Activated T-helper 17 cell treated with anti-CD3 and anti-CD28 coated beads, Interleukin-2, amount 50 U/mL, for 72 hours (primary cell): ENCODE measurements around the gene ZNF165. TPM values are rescaled to one million over a fixed set of nuclear protein-coding genes. Genes with fewer than 3 reads are reported as not detected.

Experiments used
- ATAC-seq: fragments of 150-1000 bp; cut with Tn5 transposase; replicated peaks from 2 replicates; pipeline ENCODE4 v1.10.0; 2021; ENCODE audit warnings: mild to moderate bottlenecking, moderate library complexity
- H3K27ac Mint-ChIP-seq: one replicate; pipeline ENCODE4 v1.8.0; 2022; ENCODE audit warnings: mixed read lengths
- H3K27me3 Mint-ChIP-seq: one replicate; pipeline ENCODE4 v1.8.0; 2022; ENCODE audit warnings: mixed read lengths
- H3K36me3 Mint-ChIP-seq: one replicate; pipeline ENCODE4 v1.8.0; 2022; ENCODE audit warnings: low read depth, mild to moderate bottlenecking, mixed read lengths
- H3K4me1 Mint-ChIP-seq: one replicate; pipeline ENCODE4 v1.8.0; 2022; ENCODE audit warnings: mixed read lengths
- H3K4me3 Mint-ChIP-seq: one replicate; pipeline ENCODE4 v1.8.0; 2022; ENCODE audit warnings: mild to moderate bottlenecking, mixed read lengths
- H3K9me3 Mint-ChIP-seq: one replicate; pipeline ENCODE4 v1.8.0; 2022; ENCODE audit warnings: mixed read lengths
- total RNA-seq, 2 donors: library from RNA; stranded (reverse); gene quantifications; one replicate each; pipeline ENCODE4 v1.2.3, GENCODE V29; 2022

Gene ZNF165
- total RNA-seq, 2 donors from 2014 or later, result 2.1 to 14.8 TPM

DNA sequence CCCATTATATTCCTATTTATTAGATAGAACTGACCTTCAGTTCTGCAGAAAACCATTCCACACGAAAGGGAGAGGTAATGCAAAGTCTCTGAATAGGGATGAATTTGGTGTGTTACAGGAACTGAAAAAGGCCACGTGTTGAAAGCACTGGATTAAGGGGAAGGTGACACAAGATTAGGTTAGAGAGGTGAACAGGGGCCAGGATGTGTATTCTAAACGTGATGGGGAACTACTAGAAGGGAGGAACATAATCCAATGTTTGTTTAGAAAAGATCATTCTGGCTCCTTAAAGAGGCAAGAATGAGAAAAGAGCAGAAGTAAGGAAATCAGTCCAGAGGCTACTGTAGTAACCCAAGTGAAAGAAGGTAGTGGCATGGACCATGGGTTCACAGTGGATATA, 55.0 kb downstream of the ZNF165 start:
- Mint-ChIP-seq H3K9me3 (no peaks in the 10 kb centered on the region), H3K4me3 (peak overlapping the region; percentile 79), H3K27ac (peak overlapping the region; percentile 82), H3K36me3 (peaks cover 59% of the 10 kb centered on the region), H3K27me3 (no peaks in the 10 kb centered on the region), H3K4me1 (peaks cover 39% of the 10 kb centered on the region)
- ATAC-seq, result no peak

DNA sequence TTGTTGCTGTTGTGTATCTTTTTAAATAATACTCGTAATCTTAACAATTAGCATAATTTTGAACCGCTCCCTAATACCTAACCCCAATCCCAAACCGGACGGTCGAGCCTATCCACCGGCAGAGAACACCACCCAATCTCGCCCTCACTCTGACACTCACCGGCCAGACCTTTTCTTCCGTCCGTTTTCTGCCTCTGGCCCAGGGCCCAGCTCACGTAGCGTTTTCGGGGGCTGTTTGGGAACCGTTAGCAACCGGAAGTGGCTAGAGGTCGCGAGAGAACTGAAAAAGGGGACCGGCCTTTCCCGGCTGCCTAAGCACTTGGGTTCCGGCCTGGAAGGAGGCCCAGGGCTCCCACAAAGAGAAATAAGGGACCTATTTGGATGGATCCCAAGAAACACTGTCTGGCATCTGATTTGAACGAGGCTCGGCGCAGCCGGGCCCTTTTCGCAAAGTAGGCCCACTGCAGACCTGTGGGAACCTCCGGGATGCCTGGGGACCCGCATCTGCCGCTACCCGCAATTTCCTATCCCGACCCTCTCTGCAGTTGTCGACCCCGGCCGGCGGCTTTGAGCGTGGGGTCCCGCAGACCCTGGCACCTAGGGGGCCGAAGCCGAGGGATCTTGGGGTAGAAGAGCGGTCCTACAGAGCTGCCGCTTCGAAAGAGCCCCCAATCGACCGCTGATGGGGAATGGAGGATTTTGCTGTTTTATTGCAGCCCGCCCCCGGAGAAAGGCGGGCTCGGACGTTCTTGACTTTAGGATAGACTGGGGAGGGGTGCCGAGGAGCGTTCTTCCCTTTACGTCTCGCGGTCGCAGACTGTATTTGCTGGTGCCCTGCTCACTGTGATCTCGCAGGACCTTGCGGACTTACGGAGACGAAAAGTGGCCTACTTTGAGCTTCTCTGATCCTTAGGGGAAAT, 56.5 kb downstream of the ZNF165 start:
- H3K27ac Mint-ChIP-seq, result peak overlapping the region; percentile 82
- peaks cover 42% of the 10 kb centered on the region for H3K4me1 Mint-ChIP-seq
- peak; percentile 46 for ATAC-seq
- no peaks in the 10 kb centered on the region for H3K27me3 Mint-ChIP-seq
- peaks cover 45% of the 10 kb centered on the region for H3K36me3 Mint-ChIP-seq
- peak overlapping the region; percentile 79 for H3K4me3 Mint-ChIP-seq
- H3K9me3 Mint-ChIP-seq, result no peaks in the 10 kb centered on the region

DNA sequence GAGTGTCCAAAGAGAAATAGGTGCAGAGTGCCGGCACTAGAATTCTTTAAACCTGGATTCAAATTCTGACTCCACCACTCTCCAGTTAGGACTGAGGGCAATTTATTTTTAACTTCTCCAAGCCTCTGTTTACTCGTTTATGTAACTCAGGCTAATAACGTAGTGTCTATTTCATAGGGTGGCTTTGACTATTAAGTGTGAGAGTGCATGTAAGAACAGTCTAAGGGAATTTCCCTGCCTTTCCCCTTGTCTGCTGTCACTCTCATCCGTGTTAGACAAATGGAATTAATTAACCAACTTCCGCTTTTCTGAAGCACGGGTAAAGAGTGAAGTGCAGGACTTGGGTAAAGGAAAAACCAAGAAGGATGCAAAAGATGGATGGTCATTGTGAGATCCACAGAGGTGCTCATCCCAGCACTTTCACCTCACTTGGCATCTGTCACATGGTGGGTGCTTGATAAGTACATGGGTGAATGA, 57.2 kb downstream of the ZNF165 start:
- H3K9me3 Mint-ChIP-seq, result no peaks in the 10 kb centered on the region
- ATAC-seq, result peak; percentile 75
- H3K27me3 Mint-ChIP-seq, result no peaks in the 10 kb centered on the region
- peak overlapping the region; percentile 79 for H3K4me3 Mint-ChIP-seq
- peak overlapping the region; percentile 82 for H3K27ac Mint-ChIP-seq
- peaks cover 48% of the 10 kb centered on the region for H3K36me3 Mint-ChIP-seq
- peaks cover 42% of the 10 kb centered on the region for H3K4me1 Mint-ChIP-seq

Other genes with a start within 250 kb of the ZNF165 start
- not detected for gene OR2B2, start 168.2 kb upstream of the ZNF165 start, total RNA-seq
- gene OR2B6, start 123.3 kb upstream of the ZNF165 start, total RNA-seq, result under 1 TPM in 1 of 2 donors, not detected in 1; 0.54 TPM
- 1 to 10 TPM; 2.0 to 3.0 TPM for gene ZSCAN16, start 44.0 kb downstream of the ZNF165 start, total RNA-seq
- 10 to 100 TPM; 16.5 to 42.7 TPM for gene ZKSCAN8, start 61.3 kb downstream of the ZNF165 start, total RNA-seq
- 1 to 10 TPM; 1.0 to 1.8 TPM for gene ZSCAN9, start 144.7 kb downstream of the ZNF165 start, total RNA-seq
- 1 to 10 TPM; 1.6 to 1.7 TPM for gene ZKSCAN4, start 171.7 kb downstream of the ZNF165 start, total RNA-seq
- gene NKAPL, start 178.7 kb downstream of the ZNF165 start, total RNA-seq, result under 1 TPM in 1 of 2 donors, not detected in 1; 0.21 TPM
- 1 to 10 TPM; 3.3 to 4.3 TPM for gene ZSCAN26, start 186.6 kb downstream of the ZNF165 start, total RNA-seq
- gene PGBD1, start 201.0 kb downstream of the ZNF165 start, total RNA-seq, result under 1 TPM; 0.64 to 0.76 TPM